Vagina (tissue), 2 donors: ENCODE data around the gene NTM.

Experiments used
- CTCF ChIP-seq, 3 experiments: fragments of 450-650 bp in 2 of 3; fragments of 200-600 bp in 1 of 3; sonication (generic) in 1 of 3; IDR thresholded peaks; one replicate each; pipeline ENCODE4 v1.5.1; 2017 to 2019; ENCODE audit warnings: antibody characterized with exemption in 3 of 3, mild to moderate bottlenecking in 2 of 3, moderate library complexity in 2 of 3
- POLR2AphosphoS5 ChIP-seq, 2 donors: sonication (generic); formaldehyde crosslinking; IDR thresholded peaks; one replicate each; pipeline ENCODE4 v1.9.0; 2017; ENCODE audit warnings: antibody characterized with exemption in 2 of 2, mild to moderate bottlenecking in 2 of 2, low read depth in 1 of 2; ENCODE audit not compliant: insufficient read depth in 1 of 2

DNA sequence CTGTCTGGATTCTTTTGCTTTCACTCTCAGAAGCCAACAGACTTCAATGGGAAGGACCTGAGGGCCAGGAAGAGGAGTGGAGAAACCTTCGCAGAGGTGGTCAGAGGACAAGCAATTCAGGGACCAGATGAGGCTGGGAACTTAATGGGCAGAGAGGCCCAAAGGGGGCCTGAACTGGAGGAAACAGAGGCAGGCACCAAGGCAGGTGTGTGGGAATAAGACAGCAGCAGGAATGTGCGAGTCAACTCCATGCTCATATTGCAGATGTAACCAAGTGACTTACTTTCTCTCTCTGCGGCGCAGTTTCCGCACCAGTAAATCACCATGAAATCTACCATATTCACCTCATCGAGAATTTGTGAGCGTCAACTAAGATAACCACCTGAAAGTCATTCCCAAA is 669.1 kb downstream of the NTM start:
- TF ChIP-seq CTCF (IDR thresholded peaks at IDR 0.05) (no peak), POLR2AphosphoS5 (IDR thresholded peaks at IDR 0.05; ENCODE audit: insufficient read depth in 1 of 2, low read depth in 1 of 2) (no peak)
